Spleen (tissue), 11 donors: Measurements from ENCODE around the gene DTX1. TPM values are rescaled to one million over a fixed set of nuclear protein-coding genes. Genes with fewer than 3 reads are reported as not detected.

Experiments used
- DNase-seq: peaks from one replicate; pipeline ENCODE4 v3.0.0-alpha.2; 2020
- H3K27ac ChIP-seq, 8 donors: fragments of 200-600 bp; sonication (generic) in 7 of 8; 1 replicate in 4 of 8; 2 replicates in 4 of 8; pipeline versions ENCODE4 v1.5.0 to v1.8.0; 2016 to 2021; ENCODE audit warnings: inconsistent platforms in 4 of 8, mild to moderate bottlenecking in 4 of 8, moderate library complexity in 1 of 8
- H3K27me3 ChIP-seq, 7 donors: fragments of 200-600 bp; sonication (generic) in 6 of 7; replicated peaks in 1 of 7; 1 replicate in 4 of 7; 2 replicates in 3 of 7; pipeline versions ENCODE4 v1.5.0 to v1.8.0; 2016 to 2021; ENCODE audit warnings: inconsistent platforms in 3 of 7, mild to moderate bottlenecking in 1 of 7
- H3K36me3 ChIP-seq, 6 donors: fragments of 200-600 bp; sonication (generic) in 5 of 6; 1 replicate in 4 of 6; 2 replicates in 2 of 6; pipeline versions ENCODE4 v1.5.0 to v1.8.0; 2016 to 2021; ENCODE audit warnings: inconsistent platforms in 2 of 6
- H3K4me1 ChIP-seq, 6 donors: fragments of 200-600 bp; sonication (generic) in 5 of 6; 1 replicate in 3 of 6; 2 replicates in 3 of 6; pipeline versions ENCODE4 v1.5.0 to v1.8.0; 2016 to 2021; ENCODE audit warnings: inconsistent platforms in 3 of 6
- H3K4me3 ChIP-seq, 8 donors: fragments of 200-600 bp; sonication (generic) in 7 of 8; 1 replicate in 4 of 8; 2 replicates in 4 of 8; pipeline versions ENCODE4 v1.5.0 to v1.8.0; 2016 to 2021; ENCODE audit warnings: inconsistent platforms in 4 of 8, mild to moderate bottlenecking in 4 of 8, moderate library complexity in 2 of 8
- H3K9me3 ChIP-seq, 8 donors: fragments of 200-600 bp; sonication (generic) in 7 of 8; 1 replicate in 4 of 8; 2 replicates in 4 of 8; pipeline versions ENCODE4 v1.5.0 to v1.8.0; 2016 to 2021; ENCODE audit warnings: inconsistent platforms in 4 of 8
- POLR2A ChIP-seq, 3 donors: fragments of 450-650 bp; IDR thresholded peaks; one replicate each; pipeline ENCODE4 v1.5.1; 2017; ENCODE audit warnings: antibody characterized with exemption in 3 of 3, mild to moderate bottlenecking in 1 of 3
- POLR2AphosphoS5 ChIP-seq, 3 donors: sonication (generic); formaldehyde crosslinking; IDR thresholded peaks; one replicate each; pipeline ENCODE4 v1.5.1; 2017; ENCODE audit warnings: antibody characterized with exemption in 3 of 3
- WGBS, 5 donors: extraction: QIAGEN DNeasy Blood & Tissue Kit in 3 of 5; methylation state at CpG; one replicate each; pipeline versions ENCODE4 v1.1.5 to v1.1.7; 2013 to 2018; 5-methylcytosine and 5-hydroxymethylcytosine counted together
- intact Hi-C: fragments of 100-400 bp; cut with DNase I; formaldehyde crosslinking; loops from one replicate; pipeline ENCODE4 v1.15.0; 2023; ENCODE audit warnings: low total_unique reads
- polyA plus RNA-seq, 3 donors: library from polyadenylated mRNA; stranded (reverse); fragments of 200-250 nt; gene quantifications; one replicate each; pipeline ENCODE4 v1.2.1, GENCODE V29; 2013
- total RNA-seq, 7 donors: library from RNA; depleted of rRNA in 3 of 7; stranded (reverse); fragments of >200 nt in 3 of 7; fragmentation: NEBNext Ultra II Directional in 4 of 7; extraction: Animal tissue kit (Norgen Biotek cat#: 25700) in 4 of 7; gene quantifications; one replicate each; pipeline versions ENCODE4 v1.1.0 to v1.2.1, GENCODE V29; 2016 to 2021
- TF ChIP-seq, protein P1 (sequence below), 11 experiments: fragments of 200-600 bp in 7 of 11; fragments of 450-650 bp in 4 of 11; sonication (generic) in 4 of 11; IDR thresholded peaks in 8 of 11; conservative IDR thresholded peaks in 3 of 11; 1 replicate in 7 of 11; 2 replicates in 4 of 11; pipeline versions ENCODE4 v1.4.0 to v1.8.0; 2016 to 2021; ENCODE audit warnings: antibody characterized with exemption in 11 of 11, inconsistent platforms in 4 of 11, mild to moderate bottlenecking in 1 of 11
- donor health status: healthy with polysubstance abuse.
- donor health status: DM: no; HTN: no; CAD: no; lungs with moderate emphysema.
- donor health status: DM: no; HTN: no; CAD: no.
- donor health status: Bipolar disorder and iron deficiency.
- donor health status: healthy.
- donor health status: DM: no; HTN: no; CAD: no.
- donor health status: DM: yes; HTN: yes; CAD: no.

The DTX1 gene
- total and polyA plus RNA-seq, 10 donors, result 53.4 to 141 (median 83.6) TPM

DNA sequence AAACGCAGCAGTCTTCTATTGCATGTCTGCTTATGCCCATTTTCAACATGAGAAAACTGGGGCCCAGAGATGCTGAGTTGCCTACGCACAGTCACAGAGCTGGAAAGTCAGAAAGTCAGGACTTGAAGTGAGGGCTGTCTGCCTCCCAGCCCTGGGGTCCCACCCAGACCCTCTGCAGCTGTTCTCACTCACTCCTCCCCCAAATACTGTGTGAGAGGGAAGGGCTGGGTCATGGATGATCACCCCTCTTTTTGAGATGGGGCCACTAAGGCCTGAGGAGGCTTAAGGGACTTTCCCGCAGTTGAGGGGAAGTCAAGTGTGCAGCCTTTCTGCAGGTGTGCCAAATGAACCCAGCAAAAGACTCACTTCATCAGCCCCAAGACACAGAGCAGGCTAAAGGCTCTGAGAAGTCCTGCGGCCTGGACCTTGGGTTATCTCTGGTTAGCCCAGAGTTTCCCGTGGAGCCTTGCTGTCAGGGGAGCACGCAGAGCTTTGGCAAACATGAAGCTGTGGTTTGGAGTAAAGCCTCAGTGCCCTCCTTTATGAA is 18.7 kb downstream of the DTX1 start:
- peak; percentile 86 for DNase-seq
- Histone ChIP-seq H3K27me3 (peaks cover 0 to 9% (median 0%) of the 10 kb centered on the region in 7 donors), H3K36me3 (peaks cover 0 to 21% (median 0%) of the 10 kb centered on the region in 6 donors), H3K4me3 (no peak overlapping the region), H3K27ac (peak overlapping the region in 7 of 8 donors; percentile 32 to 75 (median 58)), H3K4me1 (peaks cover 23 to 95% (median 86%) of the 10 kb centered on the region in 6 donors), H3K9me3 (no peaks in the 10 kb centered on the region)
- intact Hi-C loops, result no loop called here
- TF ChIP-seq POLR2A (IDR thresholded peaks at IDR 0.05) (no peak), POLR2AphosphoS5 (IDR thresholded peaks at IDR 0.05) (peak in 2 of 3 donors; percentile 66 to 75)
- TF ChIP-seq, protein P1, sequence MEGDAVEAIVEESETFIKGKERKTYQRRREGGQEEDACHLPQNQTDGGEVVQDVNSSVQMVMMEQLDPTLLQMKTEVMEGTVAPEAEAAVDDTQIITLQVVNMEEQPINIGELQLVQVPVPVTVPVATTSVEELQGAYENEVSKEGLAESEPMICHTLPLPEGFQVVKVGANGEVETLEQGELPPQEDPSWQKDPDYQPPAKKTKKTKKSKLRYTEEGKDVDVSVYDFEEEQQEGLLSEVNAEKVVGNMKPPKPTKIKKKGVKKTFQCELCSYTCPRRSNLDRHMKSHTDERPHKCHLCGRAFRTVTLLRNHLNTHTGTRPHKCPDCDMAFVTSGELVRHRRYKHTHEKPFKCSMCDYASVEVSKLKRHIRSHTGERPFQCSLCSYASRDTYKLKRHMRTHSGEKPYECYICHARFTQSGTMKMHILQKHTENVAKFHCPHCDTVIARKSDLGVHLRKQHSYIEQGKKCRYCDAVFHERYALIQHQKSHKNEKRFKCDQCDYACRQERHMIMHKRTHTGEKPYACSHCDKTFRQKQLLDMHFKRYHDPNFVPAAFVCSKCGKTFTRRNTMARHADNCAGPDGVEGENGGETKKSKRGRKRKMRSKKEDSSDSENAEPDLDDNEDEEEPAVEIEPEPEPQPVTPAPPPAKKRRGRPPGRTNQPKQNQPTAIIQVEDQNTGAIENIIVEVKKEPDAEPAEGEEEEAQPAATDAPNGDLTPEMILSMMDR (IDR thresholded peaks at IDR 0.05 in 8 of 11, conservative IDR thresholded peaks at IDR 0.05 in 3 of 11), result no peak
- 43 to 65% (median 49%) methylated on average over 6 of the region's 6 CpGs for WGBS, 5 donors

DNA sequence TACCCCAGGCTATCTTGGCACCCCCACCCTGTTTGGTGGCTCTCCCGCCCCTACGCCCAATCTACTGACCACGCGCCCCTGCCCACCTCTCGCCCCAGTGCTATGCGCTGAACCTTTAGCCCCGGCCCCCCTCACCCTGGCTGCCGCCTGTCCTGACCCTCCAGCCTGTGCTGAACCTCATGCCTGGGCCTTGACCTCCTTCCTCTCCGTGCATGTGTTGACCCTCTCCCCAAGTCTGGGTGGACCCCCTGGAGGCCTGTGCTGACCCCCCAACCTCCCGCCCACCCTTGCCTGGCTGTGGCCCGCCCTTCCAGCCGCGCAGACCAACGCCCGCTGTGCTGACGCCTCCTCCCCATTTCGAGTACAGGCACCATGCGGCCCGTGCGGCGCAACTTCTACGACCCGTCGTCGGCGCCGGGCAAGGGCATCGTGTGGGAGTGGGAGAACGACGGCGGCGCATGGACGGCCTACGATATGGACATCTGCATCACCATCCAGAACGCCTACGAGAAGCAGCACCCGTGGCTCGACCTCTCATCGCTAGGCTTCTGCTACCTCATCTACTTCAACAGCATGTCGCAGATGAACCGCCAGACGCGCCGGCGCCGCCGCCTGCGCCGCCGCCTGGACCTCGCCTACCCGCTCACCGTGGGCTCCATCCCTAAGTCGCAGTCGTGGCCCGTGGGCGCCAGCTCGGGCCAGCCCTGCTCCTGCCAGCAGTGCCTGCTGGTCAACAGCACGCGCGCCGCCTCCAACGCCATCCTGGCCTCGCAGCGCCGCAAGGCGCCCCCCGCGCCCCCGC is 20.7 kb downstream of the DTX1 start:
- WGBS, 5 donors, result 40 to 64% (median 46%) methylated on average over 56 to 70 of the region's 70 CpGs
- intact Hi-C loops, result no loop called here
- peaks cover 0 to 9% (median 0%) of the 10 kb centered on the region in 7 donors for H3K27me3 ChIP-seq

DNA sequence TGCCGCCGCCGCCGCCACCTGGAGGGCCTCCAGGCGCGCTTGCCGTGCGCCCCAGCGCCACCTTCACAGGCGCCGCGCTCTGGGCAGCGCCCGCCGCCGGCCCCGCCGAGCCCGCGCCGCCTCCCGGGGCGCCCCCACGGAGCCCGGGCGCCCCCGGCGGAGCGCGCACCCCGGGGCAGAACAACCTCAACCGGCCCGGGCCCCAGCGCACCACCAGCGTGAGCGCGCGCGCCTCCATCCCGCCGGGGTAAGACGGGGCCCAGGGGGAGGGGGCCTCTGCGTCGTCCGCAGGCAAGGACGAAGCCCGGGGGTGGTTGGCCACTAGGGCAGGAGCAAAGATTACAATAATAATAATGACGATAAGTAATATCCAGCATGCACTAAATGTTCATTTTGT is 21.3 kb downstream of the DTX1 start:
- H3K36me3 ChIP-seq, result peaks cover 0 to 38% (median 0%) of the 10 kb centered on the region in 6 donors
- peaks cover 3 to 96% (median 76%) of the 10 kb centered on the region in 6 donors for H3K4me1 ChIP-seq
- no peaks in the 10 kb centered on the region for H3K9me3 ChIP-seq
- peak overlapping the region in 1 of 8 donors; percentile 40 for H3K27ac ChIP-seq
- intact Hi-C loops, result no loop called here
- 36 to 46% (median 40%) methylated on average over 28 to 48 of the region's 48 CpGs for WGBS, 5 donors
- TF ChIP-seq POLR2A (IDR thresholded peaks at IDR 0.05), result no peak
- TF ChIP-seq, protein P1 (IDR thresholded peaks at IDR 0.05 in 8 of 11, conservative IDR thresholded peaks at IDR 0.05 in 3 of 11), result no peak
- TF ChIP-seq POLR2AphosphoS5 (IDR thresholded peaks at IDR 0.05), result no peak
- H3K4me3 ChIP-seq, result peak overlapping the region in 1 of 8 donors; percentile 48
- H3K27me3 ChIP-seq, result peaks cover 0 to 9% (median 0%) of the 10 kb centered on the region in 7 donors
- no peak for DNase-seq

More for the DNA sequence above, 20.7 kb downstream of the DTX1 start:
- no peaks in the 10 kb centered on the region for H3K9me3 ChIP-seq
- TF ChIP-seq, protein P1 (IDR thresholded peaks at IDR 0.05 in 8 of 11, conservative IDR thresholded peaks at IDR 0.05 in 3 of 11), result no peak
- no peak for TF ChIP-seq POLR2A (IDR thresholded peaks at IDR 0.05)
- no peak for TF ChIP-seq POLR2AphosphoS5 (IDR thresholded peaks at IDR 0.05)
- H3K4me3 ChIP-seq, result peak overlapping the region in 1 of 8 donors; percentile 48
- H3K4me1 ChIP-seq, result peaks cover 3 to 95% (median 78%) of the 10 kb centered on the region in 6 donors
- peaks cover 0 to 32% (median 0%) of the 10 kb centered on the region in 6 donors for H3K36me3 ChIP-seq
- H3K27ac ChIP-seq, result peak overlapping the region in 4 of 8 donors; percentile 8 to 40 (median 29)
- DNase-seq, result no peak

DNA sequence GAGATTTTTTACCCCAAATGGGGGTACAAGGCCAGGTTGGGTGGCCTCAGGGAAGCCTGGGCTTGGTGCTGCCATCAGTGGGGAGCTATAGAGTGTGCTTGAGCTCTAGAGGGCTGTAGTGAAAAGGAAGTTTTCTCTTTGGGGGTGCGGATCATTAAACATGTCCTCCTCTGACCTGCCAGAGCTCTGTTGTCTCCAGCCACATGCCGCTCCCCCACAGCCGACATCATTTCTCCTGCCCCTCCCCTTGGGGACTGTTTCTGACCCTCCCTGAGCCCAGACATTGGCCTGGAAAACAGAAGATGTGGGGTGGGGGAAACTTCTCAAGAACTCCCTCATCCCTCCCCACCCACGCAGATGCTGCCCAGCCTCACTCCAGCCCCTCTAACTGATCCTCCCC is 25.3 kb downstream of the DTX1 start:
- peak overlapping the region in 3 of 8 donors; percentile 18 to 86 (median 79) for H3K27ac ChIP-seq
- H3K4me3 ChIP-seq, result no peak overlapping the region
- H3K36me3 ChIP-seq, result peaks cover 0 to 60% (median 0%) of the 10 kb centered on the region in 6 donors
- H3K9me3 ChIP-seq, result no peaks in the 10 kb centered on the region
- WGBS, 5 donors, result 72 to 91% (median 78%) methylated on average over 4 of the region's 4 CpGs
- peaks cover 0 to 8% (median 0%) of the 10 kb centered on the region in 7 donors for H3K27me3 ChIP-seq
- peaks cover 18 to 96% (median 78%) of the 10 kb centered on the region in 6 donors for H3K4me1 ChIP-seq
- DNase-seq, result no peak
- TF ChIP-seq, protein P1 (IDR thresholded peaks at IDR 0.05 in 8 of 11, conservative IDR thresholded peaks at IDR 0.05 in 3 of 11), result no peak
- TF ChIP-seq POLR2A (IDR thresholded peaks at IDR 0.05) (no peak), POLR2AphosphoS5 (IDR thresholded peaks at IDR 0.05) (no peak)
- intact Hi-C loops, result no loop called here
